ENCODE results near the gene FSTL3. TPM values are rescaled to one million over a fixed set of nuclear protein-coding genes. Genes with fewer than 3 reads are reported as not detected.

FSTL3 gene
- total RNA-seq, 1 donor from 2014 or later, result 13.8 TPM

- TF ChIP-seq CTCF (IDR thresholded peaks at IDR 0.05; ENCODE audit: unreplicated experiment), result no peak
- DNase-seq (ENCODE audit: low spot score, unreplicated experiment), result no peak
- H3K4me1 Mint-ChIP-seq (ENCODE audit: low read depth), result peaks cover 3% of the 10 kb centered on the region
- peaks cover 3% of the 10 kb centered on the region for H3K9me3 Mint-ChIP-seq (ENCODE audit: low read depth)
- H3K4me3 Mint-ChIP-seq (ENCODE audit: low read depth), result no peak overlapping the region
- H3K27ac Mint-ChIP-seq, result no peak overlapping the region
- H3K36me3 Mint-ChIP-seq (ENCODE audit: insufficient read depth), result peaks cover 4% of the 10 kb centered on the region
- H3K27me3 Mint-ChIP-seq, result no peaks in the 10 kb centered on the region
These were observed 39.2 kb downstream of the FSTL3 start for GRCh38 chr19:715347-715746.

GRCh38 chr19:718251-718951, 42.2 kb downstream of the FSTL3 start:
- H3K27me3 Mint-ChIP-seq, result no peaks in the 10 kb centered on the region
- peaks cover 4% of the 10 kb centered on the region for H3K36me3 Mint-ChIP-seq (ENCODE audit: insufficient read depth)
- peaks cover 2% of the 10 kb centered on the region for H3K4me1 Mint-ChIP-seq (ENCODE audit: low read depth)
- no peak overlapping the region for H3K4me3 Mint-ChIP-seq (ENCODE audit: low read depth)
- peaks cover 3% of the 10 kb centered on the region for H3K9me3 Mint-ChIP-seq (ENCODE audit: low read depth)
- H3K27ac Mint-ChIP-seq, result no peak overlapping the region
- no peak for TF ChIP-seq CTCF (IDR thresholded peaks at IDR 0.05; ENCODE audit: unreplicated experiment)
- no peak for DNase-seq (ENCODE audit: low spot score, unreplicated experiment)

GRCh38 chr19:718991-719512, 42.9 kb downstream of the FSTL3 start:
- no peak for TF ChIP-seq CTCF (IDR thresholded peaks at IDR 0.05; ENCODE audit: unreplicated experiment)
- H3K27ac Mint-ChIP-seq, result no peak overlapping the region

GRCh38 chr19:719636-720344, 43.6 kb downstream of the FSTL3 start:
- Mint-ChIP-seq H3K27ac (no peak overlapping the region), H3K4me1 (ENCODE audit: low read depth) (peaks cover 2% of the 10 kb centered on the region), H3K9me3 (ENCODE audit: low read depth) (peaks cover 3% of the 10 kb centered on the region), H3K27me3 (no peaks in the 10 kb centered on the region), H3K4me3 (ENCODE audit: low read depth) (no peak overlapping the region), H3K36me3 (ENCODE audit: insufficient read depth) (peaks cover 4% of the 10 kb centered on the region)
- TF ChIP-seq CTCF (IDR thresholded peaks at IDR 0.05; ENCODE audit: unreplicated experiment), result no peak
- no peak for DNase-seq (ENCODE audit: low spot score, unreplicated experiment)

More at GRCh38 chr19:718991-719512, 42.9 kb downstream of the FSTL3 start:
- Mint-ChIP-seq H3K36me3 (ENCODE audit: insufficient read depth) (peaks cover 4% of the 10 kb centered on the region), H3K4me1 (ENCODE audit: low read depth) (peaks cover 2% of the 10 kb centered on the region), H3K9me3 (ENCODE audit: low read depth) (peaks cover 3% of the 10 kb centered on the region), H3K27me3 (no peaks in the 10 kb centered on the region), H3K4me3 (ENCODE audit: low read depth) (no peak overlapping the region)
- no peak for DNase-seq (ENCODE audit: low spot score, unreplicated experiment)

GRCh38 chr19:720345-721160, 44.4 kb downstream of the FSTL3 start:
- H3K4me3 Mint-ChIP-seq (ENCODE audit: low read depth), result no peak overlapping the region
- H3K27me3 Mint-ChIP-seq, result no peaks in the 10 kb centered on the region
- no peak for TF ChIP-seq CTCF (IDR thresholded peaks at IDR 0.05; ENCODE audit: unreplicated experiment)
- H3K4me1 Mint-ChIP-seq (ENCODE audit: low read depth), result peaks cover 2% of the 10 kb centered on the region
- no peaks in the 10 kb centered on the region for H3K36me3 Mint-ChIP-seq (ENCODE audit: insufficient read depth)
- no peaks in the 10 kb centered on the region for H3K9me3 Mint-ChIP-seq (ENCODE audit: low read depth)
- no peak overlapping the region for H3K27ac Mint-ChIP-seq
- DNase-seq (ENCODE audit: low spot score, unreplicated experiment), result no peak
